GM21360 (cell line): ENCODE data around the gene HOXD11.
A peak's percentile ranks its signal among the peaks of the same experiment; 100 is the strongest.

Experiments used
- ATAC-seq: cut with Tn5 transposase; IDR thresholded peaks from one replicate; pipeline ENCODE4 v1.9.1; 2021; ENCODE audit warnings: mild to moderate bottlenecking, moderate library complexity; ENCODE audit not compliant: unreplicated experiment

The HOXD11 gene

GRCh38 chr2:176093145-176093897 lies 13.8 kb upstream of the HOXD11 start:
- ATAC-seq: no peak

- ATAC-seq: no peak
These were observed 13.2 kb upstream of the HOXD11 start for GRCh38 chr2:176093898-176094249.

- ATAC-seq: no peak
These were observed 12.7 kb upstream of the HOXD11 start for GRCh38 chr2:176094349-176094748.

- no peak for ATAC-seq
These were observed 11.7 kb upstream of the HOXD11 start for GRCh38 chr2:176095421-176095820.

- no peak for ATAC-seq
These were observed 10.7 kb upstream of the HOXD11 start for GRCh38 chr2:176096243-176096985.

- ATAC-seq: peak; percentile 76
These were observed 9.9 kb upstream of the HOXD11 start for GRCh38 chr2:176096986-176097819.

GRCh38 chr2:176097820-176098365 lies 9.2 kb upstream of the HOXD11 start:
- ATAC-seq: no peak

GRCh38 chr2:176098366-176099158 lies 8.5 kb upstream of the HOXD11 start:
- no peak for ATAC-seq

GRCh38 chr2:176099159-176099727 lies 7.8 kb upstream of the HOXD11 start:
- no peak for ATAC-seq

GRCh38 chr2:176099728-176100546 lies 7.1 kb upstream of the HOXD11 start, which contains the start of gene HOXD12:
TSS of gene HOXD12 (plus strand) at chr2:176099795. CDS start at chr2:176099802, 7 bp downstream.
- ATAC-seq: no peak

- ATAC-seq: no peak
These were observed 6.4 kb upstream of the HOXD11 start for GRCh38 chr2:176100547-176101140.

- no peak for ATAC-seq
These were observed 5.8 kb upstream of the HOXD11 start for GRCh38 chr2:176101216-176101830.

- ATAC-seq: no peak
These were observed 5.2 kb upstream of the HOXD11 start for GRCh38 chr2:176101842-176102241.

GRCh38 chr2:176102309-176102866 lies 4.7 kb upstream of the HOXD11 start:
- no peak for ATAC-seq

GRCh38 chr2:176103194-176103593 lies 3.9 kb upstream of the HOXD11 start:
- ATAC-seq: no peak

- ATAC-seq: no peak
These were observed 3.3 kb upstream of the HOXD11 start for GRCh38 chr2:176103742-176104315.

GRCh38 chr2:176104316-176105077 lies 2.6 kb upstream of the HOXD11 start:
- no peak for ATAC-seq
